Measurements from ENCODE around the gene DESI2.

The DESI2 gene

GRCh38 chr1:244652623-244653438 is at the start of gene DESI2:
TSS of gene DESI2 (plus strand) at chr1:244653126. CDS start at chr1:244653314, 188 bp downstream.
- DNase-seq: peak; percentile 100

DNA sequence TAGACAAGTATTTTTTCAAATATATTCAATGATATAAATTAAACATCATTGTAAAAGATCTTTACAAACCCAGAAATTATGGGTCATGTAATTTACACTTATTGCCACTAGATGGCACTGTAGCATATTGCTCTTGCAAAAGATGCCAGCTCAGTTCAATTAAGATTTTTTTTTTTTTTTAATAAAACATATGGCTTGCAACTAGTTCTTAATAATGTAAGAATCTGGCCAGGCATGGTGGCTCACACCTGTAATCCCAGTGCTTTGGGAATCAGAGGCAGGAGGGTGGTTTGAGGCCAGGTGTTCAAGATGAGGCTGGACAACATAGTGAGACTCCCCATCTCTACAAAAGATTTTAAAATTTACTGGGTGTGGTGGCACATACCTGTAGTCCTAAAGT is 49.4 kb upstream of the DESI2 start:
- peak; percentile 53 for DNase-seq

DNA sequence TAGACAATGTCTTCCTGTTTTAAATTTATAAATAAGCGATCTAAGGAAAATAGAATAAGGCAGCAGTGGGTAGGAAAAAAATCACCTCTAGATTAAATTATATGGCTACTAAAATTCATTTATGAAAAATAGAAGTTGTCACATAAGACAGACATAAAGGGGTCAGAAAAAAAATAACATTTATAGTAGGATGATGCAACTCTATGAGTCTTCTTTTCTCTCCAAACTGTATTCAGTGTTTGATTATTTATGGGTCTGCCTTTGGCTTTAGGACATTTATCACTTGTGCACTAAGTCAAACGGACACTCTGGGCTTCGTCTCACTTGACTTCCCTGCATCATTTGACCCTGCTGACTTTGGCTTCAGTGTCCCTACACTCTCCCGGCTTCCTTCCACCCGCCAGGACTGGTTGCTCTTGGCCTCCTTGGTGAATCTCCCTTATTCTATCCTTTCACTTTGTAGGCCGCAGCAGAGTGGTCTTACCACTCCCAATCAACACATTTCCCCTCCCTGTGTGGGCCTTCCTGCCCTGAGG is 47.0 kb upstream of the DESI2 start:
- no peak for DNase-seq

- DNase-seq: no peak
These were observed 38.7 kb upstream of the DESI2 start for GRCh38 chr1:244614113-244614836.

DNA sequence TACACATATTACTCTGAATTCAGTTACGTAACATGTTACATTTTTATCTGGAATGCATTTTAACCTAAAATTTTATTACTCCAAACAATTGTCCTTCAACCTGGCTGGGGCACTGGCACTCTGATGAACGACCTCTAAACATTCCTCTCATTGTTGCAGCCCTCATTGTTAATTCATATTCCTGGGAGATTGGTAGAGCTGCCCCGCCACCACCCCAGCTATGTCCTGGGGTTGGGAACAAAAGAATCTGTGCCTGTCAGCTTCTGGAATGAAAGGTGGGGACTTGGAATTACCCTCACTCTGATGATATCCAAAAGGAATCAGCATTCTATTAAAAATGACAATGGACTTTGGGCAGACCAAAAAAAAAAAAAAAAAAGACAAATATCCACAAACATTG is 38.0 kb upstream of the DESI2 start:
- DNase-seq: no peak

DNA sequence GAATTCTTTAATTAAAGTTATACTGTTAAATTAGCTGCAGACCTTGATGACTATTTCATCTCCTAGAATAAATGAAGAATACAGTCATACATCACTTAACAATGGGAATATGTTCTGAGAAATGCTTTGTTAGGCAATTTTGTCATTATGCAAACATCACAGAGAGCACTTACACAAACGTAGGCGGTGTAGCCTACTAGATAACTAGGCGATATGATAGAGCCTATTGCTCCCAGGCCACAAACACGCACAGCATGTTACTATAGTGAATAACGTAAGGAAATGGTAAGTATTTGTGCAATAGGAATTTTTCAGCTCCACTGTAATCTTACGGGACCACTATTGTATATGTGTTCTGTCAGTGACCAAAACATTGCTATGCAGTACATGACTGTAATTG is 37.6 kb upstream of the DESI2 start:
- DNase-seq: no peak

GRCh38 chr1:244626709-244627108 is 26.2 kb upstream of the DESI2 start:
- DNase-seq: no peak

DNA sequence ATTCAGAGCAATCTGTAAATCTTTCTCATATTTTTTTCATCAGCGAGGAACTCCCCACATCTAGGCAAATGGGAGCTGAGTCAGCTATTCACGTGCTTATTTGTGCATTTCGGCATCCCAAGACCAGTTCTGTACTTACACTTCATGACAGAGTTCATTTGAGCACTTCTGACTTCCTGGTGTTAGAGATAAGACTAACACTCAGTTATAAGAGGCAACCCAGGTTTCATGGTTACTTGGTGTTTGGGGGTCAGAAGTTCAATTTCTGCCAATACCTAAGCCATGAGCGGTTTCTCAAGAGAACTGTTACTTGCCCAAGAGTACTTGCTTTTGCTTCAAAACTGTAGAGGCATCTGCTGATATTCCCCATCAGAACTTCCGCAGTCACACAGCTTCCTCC is 24.1 kb upstream of the DESI2 start:
- no peak for DNase-seq

DNA sequence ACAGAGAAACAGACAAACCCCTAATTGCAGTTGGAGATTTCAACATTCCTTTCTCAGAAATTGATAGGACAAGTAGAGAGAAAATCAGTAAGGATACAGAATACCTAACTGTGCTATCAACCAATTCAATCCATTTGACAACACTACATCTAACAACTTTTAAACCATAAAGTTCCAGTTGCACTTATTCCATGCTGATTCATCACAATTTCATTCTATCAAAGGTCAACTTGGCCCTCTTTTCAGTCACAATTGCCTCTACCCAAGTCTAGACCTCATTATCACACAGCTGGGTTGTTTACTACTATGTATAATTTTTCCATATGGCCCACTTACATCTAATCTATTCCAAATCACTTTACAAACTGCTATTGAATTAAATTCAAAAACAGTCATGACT is 19.8 kb upstream of the DESI2 start:
- DNase-seq: no peak

GRCh38 chr1:244634546-244634945 is 18.4 kb upstream of the DESI2 start:
- DNase-seq: no peak

- DNase-seq: no peak
These were observed 16.3 kb upstream of the DESI2 start for GRCh38 chr1:244636488-244637259.

GRCh38 chr1:244639561-244639960 is 13.4 kb upstream of the DESI2 start:
- DNase-seq: no peak

GRCh38 chr1:244640917-244641316 is 12.0 kb upstream of the DESI2 start:
- DNase-seq: no peak

- no peak for DNase-seq
These were observed 10.4 kb upstream of the DESI2 start for GRCh38 chr1:244642526-244642925.

DNA sequence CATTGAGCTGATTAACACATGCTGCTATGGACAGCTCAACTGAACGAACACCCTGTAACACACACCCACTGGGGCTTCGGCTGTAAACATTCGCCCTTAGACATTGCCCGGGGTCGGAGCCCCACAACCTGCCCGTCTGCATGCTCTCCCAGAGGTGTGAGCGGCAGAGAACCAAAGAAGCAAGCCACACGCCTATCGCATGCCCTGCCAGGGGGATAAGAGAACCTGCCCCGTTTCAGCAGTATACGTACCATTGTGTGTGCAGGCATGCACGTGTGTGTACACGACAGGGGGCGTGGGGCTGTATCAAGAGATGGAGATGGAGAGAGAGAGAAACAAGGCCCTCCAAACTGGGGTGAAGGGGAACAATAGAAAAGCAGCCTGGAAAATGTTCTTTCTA is 9.9 kb upstream of the DESI2 start:
- DNase-seq: no peak

- no peak for DNase-seq
These were observed 7.5 kb upstream of the DESI2 start for GRCh38 chr1:244645414-244645813.

- DNase-seq: no peak
These were observed 7.0 kb upstream of the DESI2 start for GRCh38 chr1:244645890-244646289.

DNA sequence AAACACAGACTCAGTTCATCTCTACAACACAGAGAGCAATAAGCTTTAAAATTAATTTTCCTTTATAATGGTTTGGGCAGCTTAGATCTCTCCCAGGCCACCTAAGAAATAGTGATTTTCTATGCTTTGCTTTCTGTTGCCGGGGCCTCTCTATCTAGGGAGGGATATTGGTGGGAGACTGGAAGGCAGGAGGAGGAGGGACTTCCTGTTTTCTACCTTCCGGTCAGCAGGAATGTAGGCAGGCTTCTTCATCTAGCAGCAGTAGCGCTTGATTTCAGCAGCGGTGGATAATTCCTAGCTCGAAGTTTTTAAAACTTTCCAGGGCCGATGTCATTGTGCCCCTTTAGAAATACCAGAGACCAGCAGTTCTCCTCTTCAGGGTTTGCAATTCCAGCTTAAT is 5.1 kb upstream of the DESI2 start:
- DNase-seq: no peak

DNA sequence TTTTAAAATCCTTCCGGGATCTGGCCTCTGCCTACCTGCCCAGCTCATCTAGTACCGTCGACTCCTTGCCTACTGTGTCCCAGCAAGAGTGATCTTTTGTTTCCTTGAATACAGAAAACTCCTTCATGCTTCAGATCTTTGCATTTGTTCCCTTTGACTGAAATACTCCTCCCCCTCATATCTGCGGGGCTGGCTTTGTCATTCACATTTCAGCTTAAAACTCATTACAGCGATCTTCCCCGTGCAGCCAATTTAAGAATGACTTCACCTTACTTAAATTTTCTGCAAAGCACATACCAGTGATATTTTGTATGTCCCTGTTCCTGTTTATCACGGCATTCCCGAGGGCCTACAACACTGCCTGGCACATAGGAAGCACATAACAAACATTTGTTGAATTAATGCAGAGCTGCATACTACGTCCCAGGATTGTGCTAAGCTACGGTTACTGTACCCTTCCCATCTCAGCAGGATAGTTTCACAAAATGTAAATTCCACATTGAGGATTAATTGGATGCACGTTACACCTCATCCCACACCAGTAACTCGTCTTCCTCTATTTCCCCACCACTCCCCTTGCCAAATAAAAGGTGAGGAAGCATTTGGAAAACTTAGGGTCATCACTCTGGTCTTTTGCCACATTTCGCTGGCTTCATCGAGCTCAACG is 837 bp upstream of the DESI2 start:
- DNase-seq: peak; percentile 6

- DNase-seq: peak; percentile 21
These were observed 647 bp downstream of the DESI2 start for GRCh38 chr1:244653439-244654107.

GRCh38 chr1:244654108-244655038 is 1.4 kb downstream of the DESI2 start:
- DNase-seq: no peak

All from CD4-positive, alpha-beta T cell treated with Interleukin-17A for 1 hour (primary cell).